HepG2 (cell line): ENCODE results near the gene ICAM2.

Experiments
- CTCF ChIP-seq: sonication (generic); formaldehyde crosslinking; IDR thresholded peaks from 2 replicates; pipeline ENCODE4 v1.5.0; 2020; ENCODE audit warnings: mild to moderate bottlenecking, missing genetic modification reagents, moderate library complexity
- EP300 ChIP-seq, 3 experiments: sonication (generic) in 1 of 3; formaldehyde crosslinking in 1 of 3; IDR thresholded peaks; 2 replicates each; pipeline versions ENCODE4 v1.5.1 to v1.6.1; 2011 to 2020; ENCODE audit warnings: low read depth in 2 of 3, low read length in 2 of 3, borderline replicate concordance in 1 of 3, improper control_type of control experiment in 1 of 3, mild to moderate bottlenecking in 1 of 3, missing genetic modification reagents in 1 of 3, moderate library complexity in 1 of 3
- FOSL2 ChIP-seq: sonication (generic); formaldehyde crosslinking; IDR thresholded peaks from 2 replicates; pipeline ENCODE4 v1.4.0; 2020; ENCODE audit warnings: missing genetic modification reagents
- KMT2A ChIP-seq: sonication (generic); formaldehyde crosslinking; IDR thresholded peaks from 2 replicates; pipeline ENCODE4 v1.4.0; 2020; ENCODE audit warnings: missing genetic modification reagents
- MLX ChIP-seq: IDR thresholded peaks from 2 replicates; pipeline ENCODE4 v1.6.1; 2016
- RFX5 ChIP-seq: IDR thresholded peaks from 2 replicates; pipeline ENCODE4 v1.6.1; 2011; ENCODE audit warnings: low read depth, low read length, improper control_type of control experiment
- RFXANK ChIP-seq: IDR thresholded peaks from 2 replicates; pipeline ENCODE4 v1.6.1; 2016
- ZBTB8A ChIP-seq: sonication (generic); formaldehyde crosslinking; IDR thresholded peaks from 2 replicates; pipeline ENCODE4 v1.4.0; 2020; ENCODE audit warnings: mild to moderate bottlenecking, low read depth, missing genetic modification reagents, borderline replicate concordance
- ZNF160 ChIP-seq: sonication (generic); formaldehyde crosslinking; IDR thresholded peaks from 2 replicates; pipeline ENCODE4 v1.8.0; 2022; ENCODE audit warnings: mild to moderate bottlenecking, inconsistent platforms, missing genetic modification reagents
- TF ChIP-seq, protein P1 (sequence below): sonication (generic); formaldehyde crosslinking; IDR thresholded peaks from 2 replicates; pipeline ENCODE4 v1.5.0; 2020; ENCODE audit warnings: missing genetic modification reagents
- TF ChIP-seq, protein P2 (sequence below), 2 experiments: IDR thresholded peaks; 2 replicates each; pipeline ENCODE4 v1.6.1; 2011 to 2012; ENCODE audit warnings: low read length in 2 of 2, borderline replicate concordance in 1 of 2, low read depth in 1 of 2, mild to moderate bottlenecking in 1 of 2, moderate library complexity in 1 of 2

GRCh38 chr17:64032081-64032480, 11.6 kb upstream of the ICAM2 start:
- TF ChIP-seq ZBTB8A (no peak), CTCF (CRISPR knock-in tag) (no peak), RFX5 (no peak), KMT2A (no peak), FOSL2 (CRISPR knock-in tag) (no peak), EP300 (IDR thresholded peaks at IDR 0.05; ENCODE audit: low read depth in 2 of 2, low read length in 2 of 2) (no peak), EP300 (CRISPR knock-in tag; IDR thresholded peaks at IDR 0.05; ENCODE audit: borderline replicate concordance) (no peak), ZNF160 (CRISPR knock-in tag) (no peak), MLX (CRISPR knock-in tag) (no peak), RFXANK (CRISPR knock-in tag) (no peak)
- TF ChIP-seq, protein P1, sequence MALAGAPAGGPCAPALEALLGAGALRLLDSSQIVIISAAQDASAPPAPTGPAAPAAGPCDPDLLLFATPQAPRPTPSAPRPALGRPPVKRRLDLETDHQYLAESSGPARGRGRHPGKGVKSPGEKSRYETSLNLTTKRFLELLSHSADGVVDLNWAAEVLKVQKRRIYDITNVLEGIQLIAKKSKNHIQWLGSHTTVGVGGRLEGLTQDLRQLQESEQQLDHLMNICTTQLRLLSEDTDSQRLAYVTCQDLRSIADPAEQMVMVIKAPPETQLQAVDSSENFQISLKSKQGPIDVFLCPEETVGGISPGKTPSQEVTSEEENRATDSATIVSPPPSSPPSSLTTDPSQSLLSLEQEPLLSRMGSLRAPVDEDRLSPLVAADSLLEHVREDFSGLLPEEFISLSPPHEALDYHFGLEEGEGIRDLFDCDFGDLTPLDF (CRISPR knock-in tag), result no peak
- TF ChIP-seq, protein P2, sequence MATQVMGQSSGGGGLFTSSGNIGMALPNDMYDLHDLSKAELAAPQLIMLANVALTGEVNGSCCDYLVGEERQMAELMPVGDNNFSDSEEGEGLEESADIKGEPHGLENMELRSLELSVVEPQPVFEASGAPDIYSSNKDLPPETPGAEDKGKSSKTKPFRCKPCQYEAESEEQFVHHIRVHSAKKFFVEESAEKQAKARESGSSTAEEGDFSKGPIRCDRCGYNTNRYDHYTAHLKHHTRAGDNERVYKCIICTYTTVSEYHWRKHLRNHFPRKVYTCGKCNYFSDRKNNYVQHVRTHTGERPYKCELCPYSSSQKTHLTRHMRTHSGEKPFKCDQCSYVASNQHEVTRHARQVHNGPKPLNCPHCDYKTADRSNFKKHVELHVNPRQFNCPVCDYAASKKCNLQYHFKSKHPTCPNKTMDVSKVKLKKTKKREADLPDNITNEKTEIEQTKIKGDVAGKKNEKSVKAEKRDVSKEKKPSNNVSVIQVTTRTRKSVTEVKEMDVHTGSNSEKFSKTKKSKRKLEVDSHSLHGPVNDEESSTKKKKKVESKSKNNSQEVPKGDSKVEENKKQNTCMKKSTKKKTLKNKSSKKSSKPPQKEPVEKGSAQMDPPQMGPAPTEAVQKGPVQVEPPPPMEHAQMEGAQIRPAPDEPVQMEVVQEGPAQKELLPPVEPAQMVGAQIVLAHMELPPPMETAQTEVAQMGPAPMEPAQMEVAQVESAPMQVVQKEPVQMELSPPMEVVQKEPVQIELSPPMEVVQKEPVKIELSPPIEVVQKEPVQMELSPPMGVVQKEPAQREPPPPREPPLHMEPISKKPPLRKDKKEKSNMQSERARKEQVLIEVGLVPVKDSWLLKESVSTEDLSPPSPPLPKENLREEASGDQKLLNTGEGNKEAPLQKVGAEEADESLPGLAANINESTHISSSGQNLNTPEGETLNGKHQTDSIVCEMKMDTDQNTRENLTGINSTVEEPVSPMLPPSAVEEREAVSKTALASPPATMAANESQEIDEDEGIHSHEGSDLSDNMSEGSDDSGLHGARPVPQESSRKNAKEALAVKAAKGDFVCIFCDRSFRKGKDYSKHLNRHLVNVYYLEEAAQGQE (IDR thresholded peaks at IDR 0.05; ENCODE audit: borderline replicate concordance in 1 of 2, low read depth in 1 of 2, low read length in 2 of 2), result no peak
